Hepatocyte (in vitro differentiated cells): ENCODE measurements around the gene ST3GAL4. TPM values are rescaled to one million over a fixed set of nuclear protein-coding genes. Genes with fewer than 3 reads are reported as not detected.
A peak's percentile ranks its signal among the peaks of the same experiment; 100 is the strongest.

Experiments
- DNase-seq: peaks from one replicate; pipeline ENCODE4 v3.0.0-alpha.2; 2016; ENCODE audit warnings: low spot score
- H2AFZ ChIP-seq: fragments of 200-600 bp; sonication (generic); 2 replicates; pipeline ENCODE4 v1.6.0; 2016; ENCODE audit warnings: antibody characterized with exemption, mild to moderate bottlenecking
- H3K27ac ChIP-seq: fragments of 200-600 bp; sonication (generic); 2 replicates; pipeline ENCODE4 v1.5.1; 2016; ENCODE audit warnings: mild to moderate bottlenecking
- H3K27me3 ChIP-seq: fragments of 200-600 bp; sonication (generic); 2 replicates; pipeline ENCODE4 v1.6.1; 2016
- H3K36me3 ChIP-seq: fragments of 200-600 bp; sonication (generic); replicated peaks from 2 replicates; pipeline ENCODE4 v1.5.1; 2016; ENCODE audit warnings: low read depth; ENCODE audit not compliant: insufficient read depth
- H3K4me1 ChIP-seq: fragments of 200-600 bp; sonication (generic); 2 replicates; pipeline ENCODE4 v1.5.1; 2016; ENCODE audit warnings: mild to moderate bottlenecking, moderate library complexity; ENCODE audit not compliant: insufficient read depth
- H3K4me2 ChIP-seq: fragments of 200-600 bp; sonication (generic); 2 replicates; pipeline ENCODE4 v1.6.0; 2016
- H3K4me3 ChIP-seq: fragments of 200-600 bp; sonication (generic); 2 replicates; pipeline ENCODE4 v1.5.1; 2016; ENCODE audit warnings: mild to moderate bottlenecking
- H3K79me2 ChIP-seq: fragments of 200-600 bp; sonication (generic); 2 replicates; pipeline ENCODE4 v1.6.0; 2017; ENCODE audit warnings: mild to moderate bottlenecking
- H3K9me2 ChIP-seq: fragments of 200-600 bp; sonication (generic); replicated peaks from 2 replicates; pipeline ENCODE4 v1.6.0; 2017; ENCODE audit warnings: mild to moderate bottlenecking; ENCODE audit not compliant: insufficient read depth
- H3K9me3 ChIP-seq: fragments of 200-600 bp; sonication (generic); 2 replicates; pipeline ENCODE4 v1.5.1; 2016; ENCODE audit warnings: low read depth, mild to moderate bottlenecking
- H4K20me1 ChIP-seq: fragments of 200-600 bp; sonication (generic); 2 replicates; pipeline ENCODE4 v1.6.0; 2016; ENCODE audit warnings: mild to moderate bottlenecking; ENCODE audit not compliant: insufficient read depth, poor library complexity, severe bottlenecking
- EZH2 ChIP-seq: fragments of 200-600 bp; sonication (generic); IDR thresholded peaks from 2 replicates; pipeline ENCODE4 v1.6.1; 2016; ENCODE audit warnings: antibody characterized with exemption, mild to moderate bottlenecking, borderline replicate concordance
- EZH2phosphoT487 ChIP-seq: fragments of 200-600 bp; sonication (generic); IDR thresholded peaks from one replicate; pipeline ENCODE4 v1.6.1; 2018; ENCODE audit warnings: antibody characterized with exemption, mild to moderate bottlenecking, low read depth, moderate library complexity; ENCODE audit not compliant: unreplicated experiment, severe bottlenecking
- WGBS: methylation state at CpG from one replicate; pipeline ENCODE4 v1.1.6; 2016; ENCODE audit warnings: low lambda C conversion rate; ENCODE audit errors: missing lambda C conversion rate; 5-methylcytosine and 5-hydroxymethylcytosine counted together
- polyA plus RNA-seq: library from polyadenylated mRNA; unstranded; fragments of >200 nt; fragmentation: Nextera tagmentation; extraction: Ambion mirVana; gene quantifications from 2 replicates; pipeline ENCODE4 v1.2.1, GENCODE V29; 2016
- total RNA-seq: library from RNA; depleted of rRNA; stranded (reverse); fragments of >200 nt; gene quantifications from 2 replicates; pipeline ENCODE4 v1.2.3, GENCODE V29; 2014
- TF ChIP-seq, protein P1 (sequence below): fragments of 200-600 bp; sonication (generic); IDR thresholded peaks from 2 replicates; pipeline ENCODE4 v1.5.1; 2016; ENCODE audit warnings: antibody characterized with exemption, mild to moderate bottlenecking; ENCODE audit not compliant: poor library complexity

Gene ST3GAL4
- total and polyA plus RNA-seq, 2 experiments from 2014 or later = 31.0 to 31.5 TPM

DNA sequence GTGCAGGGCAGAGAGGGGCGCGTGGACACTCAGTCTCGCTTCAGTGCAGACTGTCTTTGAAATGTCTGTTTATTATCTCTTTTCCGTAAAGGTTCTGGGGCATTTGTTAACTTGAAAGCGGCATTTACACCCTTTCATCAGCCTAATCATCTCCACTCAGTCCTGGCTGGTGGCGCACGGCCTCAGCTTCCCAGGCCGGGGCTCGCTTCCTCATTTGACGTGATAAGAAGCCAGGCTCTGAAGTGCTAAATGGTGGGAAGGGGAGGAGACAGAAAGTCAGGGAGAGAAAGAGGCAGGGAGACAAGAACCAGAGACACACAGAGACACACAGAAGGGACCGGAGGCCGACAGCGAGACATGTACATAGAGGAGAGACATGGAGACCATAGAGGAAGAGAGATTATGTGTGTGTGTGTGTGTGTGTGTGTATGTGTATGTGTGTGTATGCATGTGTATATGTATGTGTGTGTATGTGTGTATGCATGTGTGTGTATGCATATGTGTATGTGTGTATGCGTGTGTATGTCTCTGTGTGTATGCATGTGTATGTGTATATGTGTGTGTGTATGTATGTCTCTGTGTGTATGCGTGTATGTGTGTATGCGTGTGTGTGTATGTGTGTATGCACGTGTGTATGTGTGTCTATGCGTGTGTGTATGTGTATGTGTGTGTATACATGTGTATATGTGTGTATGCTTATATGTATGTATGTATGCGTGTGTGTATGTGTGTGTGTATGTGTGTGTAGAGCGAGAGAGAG lies 101.5 kb downstream of the ST3GAL4 start:
- Histone ChIP-seq H3K4me3 (no peak overlapping the region), H3K4me2 (no peak overlapping the region), H3K4me1 (peaks cover 8% of the 10 kb centered on the region), H4K20me1 (no peaks in the 10 kb centered on the region), H3K9me2 (no peaks in the 10 kb centered on the region), H3K9me3 (no peaks in the 10 kb centered on the region), H2AFZ (no peak overlapping the region), H3K27ac (no peak overlapping the region), H3K36me3 (no peaks in the 10 kb centered on the region), H3K79me2 (no peaks in the 10 kb centered on the region), H3K27me3 (peaks cover 7% of the 10 kb centered on the region)
- no peak for DNase-seq
- 79% methylated on average over 20 of the region's 20 CpGs for WGBS
- no peak for TF ChIP-seq EZH2phosphoT487
- TF ChIP-seq, protein P1, sequence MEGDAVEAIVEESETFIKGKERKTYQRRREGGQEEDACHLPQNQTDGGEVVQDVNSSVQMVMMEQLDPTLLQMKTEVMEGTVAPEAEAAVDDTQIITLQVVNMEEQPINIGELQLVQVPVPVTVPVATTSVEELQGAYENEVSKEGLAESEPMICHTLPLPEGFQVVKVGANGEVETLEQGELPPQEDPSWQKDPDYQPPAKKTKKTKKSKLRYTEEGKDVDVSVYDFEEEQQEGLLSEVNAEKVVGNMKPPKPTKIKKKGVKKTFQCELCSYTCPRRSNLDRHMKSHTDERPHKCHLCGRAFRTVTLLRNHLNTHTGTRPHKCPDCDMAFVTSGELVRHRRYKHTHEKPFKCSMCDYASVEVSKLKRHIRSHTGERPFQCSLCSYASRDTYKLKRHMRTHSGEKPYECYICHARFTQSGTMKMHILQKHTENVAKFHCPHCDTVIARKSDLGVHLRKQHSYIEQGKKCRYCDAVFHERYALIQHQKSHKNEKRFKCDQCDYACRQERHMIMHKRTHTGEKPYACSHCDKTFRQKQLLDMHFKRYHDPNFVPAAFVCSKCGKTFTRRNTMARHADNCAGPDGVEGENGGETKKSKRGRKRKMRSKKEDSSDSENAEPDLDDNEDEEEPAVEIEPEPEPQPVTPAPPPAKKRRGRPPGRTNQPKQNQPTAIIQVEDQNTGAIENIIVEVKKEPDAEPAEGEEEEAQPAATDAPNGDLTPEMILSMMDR = no peak
- TF ChIP-seq EZH2 = no peak

DNA sequence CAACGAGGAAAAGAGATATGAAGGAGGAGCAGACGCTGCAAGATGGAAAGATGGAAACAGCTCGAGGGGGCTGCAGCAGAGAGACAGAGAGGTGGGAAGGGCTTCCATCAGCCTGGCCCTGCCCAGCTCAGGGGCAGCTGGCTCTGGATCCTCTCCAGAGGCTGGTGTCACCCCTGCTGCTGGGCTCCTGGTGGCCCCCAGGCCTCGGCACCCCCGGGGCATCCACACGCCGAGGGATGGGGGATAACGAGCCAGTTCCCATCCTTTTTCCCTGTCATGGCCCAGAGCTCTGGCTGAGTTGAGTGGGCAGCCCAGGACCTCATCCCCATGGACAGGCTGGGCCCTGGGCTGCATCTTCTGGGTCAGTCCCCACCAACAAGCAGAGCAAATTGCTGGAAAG lies 102.3 kb downstream of the ST3GAL4 start:
- peaks cover 3% of the 10 kb centered on the region for H3K4me1 ChIP-seq
- no peaks in the 10 kb centered on the region for H3K36me3 ChIP-seq
- no peaks in the 10 kb centered on the region for H3K79me2 ChIP-seq
- 60% methylated on average over 8 of the region's 8 CpGs for WGBS
- peaks cover 7% of the 10 kb centered on the region for H3K27me3 ChIP-seq
- no peaks in the 10 kb centered on the region for H3K9me3 ChIP-seq
- H2AFZ ChIP-seq = no peak overlapping the region
- no peak for TF ChIP-seq EZH2
- TF ChIP-seq, protein P1 = no peak
- no peak for TF ChIP-seq EZH2phosphoT487
- no peak for DNase-seq
- H3K9me2 ChIP-seq = no peaks in the 10 kb centered on the region
- no peak overlapping the region for H3K4me2 ChIP-seq
- no peak overlapping the region for H3K27ac ChIP-seq
- H4K20me1 ChIP-seq = no peaks in the 10 kb centered on the region
- H3K4me3 ChIP-seq = no peak overlapping the region

DNA sequence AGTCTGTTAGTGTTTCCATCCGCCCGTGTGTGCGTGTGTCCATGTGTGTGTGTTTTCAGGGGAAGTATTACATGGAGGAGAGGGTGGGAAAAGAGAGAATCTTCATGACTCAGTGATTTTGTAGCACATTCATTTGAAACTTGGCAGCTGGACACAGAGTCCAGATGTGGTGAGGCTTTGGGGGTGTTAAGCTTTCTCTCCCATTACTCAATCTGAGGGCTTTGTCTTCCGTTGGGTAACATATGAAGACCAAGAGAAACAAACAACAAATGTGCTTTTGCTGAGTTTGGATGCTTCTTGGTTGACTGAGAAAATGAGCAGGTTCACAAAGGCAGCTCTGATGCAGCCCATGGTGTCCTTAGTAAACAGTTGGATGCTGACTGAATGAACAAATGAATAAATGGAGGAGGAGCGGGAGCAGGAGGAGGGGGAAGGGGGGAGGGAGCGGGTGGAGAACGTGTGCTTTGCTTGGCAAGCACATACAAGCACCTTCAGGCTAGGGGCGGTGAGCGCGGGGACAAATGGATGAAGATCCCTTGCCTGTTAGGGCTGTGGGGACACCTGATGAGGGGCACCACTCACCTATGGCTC lies 104.3 kb downstream of the ST3GAL4 start:
- peak; percentile 55 for DNase-seq
- peaks cover 7% of the 10 kb centered on the region for H3K27me3 ChIP-seq
- no peaks in the 10 kb centered on the region for H3K79me2 ChIP-seq
- no peak overlapping the region for H2AFZ ChIP-seq
- WGBS = 66% methylated on average over 9 of the region's 10 CpGs
- no peaks in the 10 kb centered on the region for H3K4me1 ChIP-seq
- H3K36me3 ChIP-seq = no peaks in the 10 kb centered on the region
- H4K20me1 ChIP-seq = no peaks in the 10 kb centered on the region
- no peak overlapping the region for H3K4me2 ChIP-seq
- no peaks in the 10 kb centered on the region for H3K9me3 ChIP-seq
- no peak overlapping the region for H3K4me3 ChIP-seq
- no peak overlapping the region for H3K27ac ChIP-seq
- H3K9me2 ChIP-seq = no peaks in the 10 kb centered on the region
- TF ChIP-seq, protein P1 = no peak
- TF ChIP-seq EZH2phosphoT487 = no peak
- TF ChIP-seq EZH2 = no peak
